Gastroesophageal sphincter (tissue), 4 donors: ENCODE measurements around the gene CDKAL1. TPM values are rescaled to one million over a fixed set of nuclear protein-coding genes. Genes with fewer than 3 reads are reported as not detected.

Experiments used
- ATAC-seq: fragments of 150-250 bp; one replicate; pipeline ENCODE4 v1.9.1; 2016; ENCODE audit warnings: mild to moderate bottlenecking, moderate library complexity
- H3K27ac ChIP-seq, 4 donors: fragments of 200-600 bp; sonication (generic) in 3 of 4; 1 replicate in 3 of 4; 2 replicates in 1 of 4; pipeline ENCODE4 v1.5.1; 2016 to 2019
- H3K27me3 ChIP-seq: fragments of 200-600 bp; sonication (generic); one replicate; pipeline ENCODE4 v1.5.1; 2019
- H3K36me3 ChIP-seq, 2 donors: fragments of 200-600 bp; sonication (generic); one replicate each; pipeline ENCODE4 v1.5.1; 2019; ENCODE audit warnings: control low read depth in 1 of 2
- H3K4me1 ChIP-seq, 3 donors: fragments of 200-600 bp; sonication (generic); 1 replicate in 2 of 3; 2 replicates in 1 of 3; pipeline ENCODE4 v1.5.1; 2016 to 2019; ENCODE audit warnings: control low read depth in 2 of 3
- H3K4me3 ChIP-seq, 2 donors: fragments of 200-600 bp; sonication (generic); one replicate each; pipeline ENCODE4 v1.5.1; 2019; ENCODE audit warnings: mild to moderate bottlenecking in 1 of 2, moderate library complexity in 1 of 2
- H3K9me3 ChIP-seq, 3 donors: fragments of 200-600 bp; sonication (generic); one replicate each; pipeline ENCODE4 v1.5.1; 2017 to 2019; ENCODE audit warnings: control low read depth in 2 of 3
- EP300 ChIP-seq: sonication (generic); formaldehyde crosslinking; IDR thresholded peaks from one replicate; pipeline ENCODE4 v1.6.1; 2017; ENCODE audit warnings: antibody characterized with exemption, mild to moderate bottlenecking
- POLR2A ChIP-seq, 2 donors: fragments of 450-650 bp; IDR thresholded peaks; one replicate each; pipeline ENCODE4 v1.6.1; 2017; ENCODE audit warnings: antibody characterized with exemption in 2 of 2, mild to moderate bottlenecking in 2 of 2, moderate library complexity in 1 of 2
- POLR2AphosphoS5 ChIP-seq: sonication (generic); formaldehyde crosslinking; IDR thresholded peaks from one replicate; pipeline ENCODE4 v1.6.1; 2017; ENCODE audit warnings: antibody characterized with exemption
- WGBS, 2 donors: methylation state at CpG; one replicate each; pipeline ENCODE4 v1.1.5; 2018; ENCODE audit warnings: low coverage in 1 of 2; 5-methylcytosine and 5-hydroxymethylcytosine counted together
- total RNA-seq, 4 donors: library from RNA; depleted of rRNA; stranded (reverse); fragments of >200 nt; gene quantifications; one replicate each; pipeline ENCODE4 v1.1.0, GENCODE V29; 2016
- TF ChIP-seq, protein P1 (sequence below), 4 experiments: fragments of 200-600 bp in 2 of 4; fragments of 450-650 bp in 2 of 4; sonication (generic) in 1 of 4; IDR thresholded peaks; one replicate each; pipeline ENCODE4 v1.5.1; 2017 to 2019; ENCODE audit warnings: antibody characterized with exemption in 4 of 4, mild to moderate bottlenecking in 2 of 4, moderate library complexity in 2 of 4

Gene CDKAL1
- total RNA-seq, 4 donors from 2014 or later = 10.9 to 17.9 (median 15.0) TPM

DNA sequence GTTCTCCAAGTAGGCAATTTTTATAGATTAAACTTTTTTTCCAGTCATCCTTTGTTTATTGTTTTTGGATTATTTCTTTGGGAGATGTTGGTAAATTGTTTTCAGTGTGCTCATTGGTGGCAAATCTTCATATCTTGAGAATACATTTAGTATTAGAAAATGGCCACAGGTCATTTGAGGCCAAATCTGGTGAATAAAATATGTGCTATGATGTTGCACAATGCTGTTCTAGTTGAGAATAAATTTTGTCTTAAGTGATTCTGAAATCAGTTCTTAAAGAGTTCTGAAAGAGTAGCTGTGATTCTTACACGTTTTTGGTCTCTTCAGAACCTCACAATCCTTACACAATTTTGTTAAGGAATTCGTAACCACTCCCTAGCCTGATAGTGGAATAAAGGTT, 20.1 kb downstream of the CDKAL1 start:
- TF ChIP-seq, protein P1, sequence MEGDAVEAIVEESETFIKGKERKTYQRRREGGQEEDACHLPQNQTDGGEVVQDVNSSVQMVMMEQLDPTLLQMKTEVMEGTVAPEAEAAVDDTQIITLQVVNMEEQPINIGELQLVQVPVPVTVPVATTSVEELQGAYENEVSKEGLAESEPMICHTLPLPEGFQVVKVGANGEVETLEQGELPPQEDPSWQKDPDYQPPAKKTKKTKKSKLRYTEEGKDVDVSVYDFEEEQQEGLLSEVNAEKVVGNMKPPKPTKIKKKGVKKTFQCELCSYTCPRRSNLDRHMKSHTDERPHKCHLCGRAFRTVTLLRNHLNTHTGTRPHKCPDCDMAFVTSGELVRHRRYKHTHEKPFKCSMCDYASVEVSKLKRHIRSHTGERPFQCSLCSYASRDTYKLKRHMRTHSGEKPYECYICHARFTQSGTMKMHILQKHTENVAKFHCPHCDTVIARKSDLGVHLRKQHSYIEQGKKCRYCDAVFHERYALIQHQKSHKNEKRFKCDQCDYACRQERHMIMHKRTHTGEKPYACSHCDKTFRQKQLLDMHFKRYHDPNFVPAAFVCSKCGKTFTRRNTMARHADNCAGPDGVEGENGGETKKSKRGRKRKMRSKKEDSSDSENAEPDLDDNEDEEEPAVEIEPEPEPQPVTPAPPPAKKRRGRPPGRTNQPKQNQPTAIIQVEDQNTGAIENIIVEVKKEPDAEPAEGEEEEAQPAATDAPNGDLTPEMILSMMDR (IDR thresholded peaks at IDR 0.05) = no peak
- TF ChIP-seq EP300 (no peak), POLR2AphosphoS5 (no peak), POLR2A (IDR thresholded peaks at IDR 0.05) (no peak)
- H3K27me3 ChIP-seq = no peaks in the 10 kb centered on the region
- 80 to 86% methylated on average over 2 of the region's 2 CpGs for WGBS, 2 donors
- no peak overlapping the region for H3K4me3 ChIP-seq
- no peak overlapping the region for H3K27ac ChIP-seq
- ATAC-seq = no peak
- H3K36me3 ChIP-seq = peaks cover 0 to 43% of the 10 kb centered on the region in 2 donors
- H3K4me1 ChIP-seq = peaks cover 0 to 4% (median 0%) of the 10 kb centered on the region in 3 donors
- no peaks in the 10 kb centered on the region for H3K9me3 ChIP-seq

DNA sequence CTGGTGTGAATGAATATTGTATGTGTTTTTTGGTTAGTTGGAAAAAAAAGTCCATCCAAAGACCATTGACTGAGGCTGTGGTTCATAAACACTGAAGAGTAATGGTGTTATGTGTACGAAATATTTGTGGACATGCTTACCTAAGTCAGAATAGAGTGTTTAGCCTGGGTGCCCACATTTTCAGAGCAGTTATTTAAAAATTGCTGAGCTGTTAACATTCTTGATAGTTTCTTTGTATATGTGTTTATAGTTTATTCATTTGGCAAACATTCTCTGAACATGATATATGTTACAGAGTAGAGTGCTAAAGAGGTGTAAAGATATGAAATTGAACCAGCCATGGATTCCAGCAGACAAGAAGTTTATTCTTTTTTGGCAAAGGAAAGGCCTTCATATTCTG, 20.6 kb downstream of the CDKAL1 start:
- Histone ChIP-seq H3K4me1 (peaks cover 0 to 9% (median 0%) of the 10 kb centered on the region in 3 donors), H3K9me3 (no peaks in the 10 kb centered on the region), H3K36me3 (peaks cover 0 to 39% of the 10 kb centered on the region in 2 donors), H3K4me3 (no peak overlapping the region), H3K27me3 (no peaks in the 10 kb centered on the region), H3K27ac (no peak overlapping the region)
- 93 to 100% methylated on average over 1 of the region's 1 CpG for WGBS, 2 donors
- TF ChIP-seq POLR2A (IDR thresholded peaks at IDR 0.05) = no peak
- TF ChIP-seq, protein P1 (IDR thresholded peaks at IDR 0.05) = no peak
- no peak for TF ChIP-seq POLR2AphosphoS5
- TF ChIP-seq EP300 = no peak
- ATAC-seq = no peak

DNA sequence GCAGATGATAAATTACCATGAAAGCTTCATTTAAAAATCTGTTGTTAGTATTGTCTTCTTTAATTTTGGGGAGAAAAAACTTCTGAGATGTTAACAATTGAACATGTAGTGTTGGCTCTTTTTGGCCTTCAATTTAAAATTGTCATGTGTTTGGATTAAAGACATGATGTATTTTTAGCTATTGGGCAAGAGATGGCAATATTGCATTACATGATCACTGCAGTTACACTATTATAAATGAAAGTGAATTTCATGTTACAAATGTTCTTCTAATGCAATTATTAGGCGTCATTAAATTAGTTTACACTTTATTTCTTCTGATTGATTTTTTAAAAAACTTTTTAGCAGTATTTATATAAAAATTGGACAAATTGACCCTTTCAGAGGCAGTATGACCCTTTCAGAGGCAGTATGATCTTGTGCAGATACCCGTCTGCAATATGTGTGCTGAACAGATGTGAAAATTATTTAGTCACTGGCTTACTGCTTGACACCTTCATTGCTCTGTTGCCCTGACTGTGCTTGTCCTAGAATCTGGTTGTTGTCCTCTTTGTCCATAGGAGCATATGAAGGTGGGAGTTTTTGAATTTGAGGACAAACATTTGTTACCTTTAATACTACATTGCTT, 25.8 kb downstream of the CDKAL1 start:
- no peak for ATAC-seq

DNA sequence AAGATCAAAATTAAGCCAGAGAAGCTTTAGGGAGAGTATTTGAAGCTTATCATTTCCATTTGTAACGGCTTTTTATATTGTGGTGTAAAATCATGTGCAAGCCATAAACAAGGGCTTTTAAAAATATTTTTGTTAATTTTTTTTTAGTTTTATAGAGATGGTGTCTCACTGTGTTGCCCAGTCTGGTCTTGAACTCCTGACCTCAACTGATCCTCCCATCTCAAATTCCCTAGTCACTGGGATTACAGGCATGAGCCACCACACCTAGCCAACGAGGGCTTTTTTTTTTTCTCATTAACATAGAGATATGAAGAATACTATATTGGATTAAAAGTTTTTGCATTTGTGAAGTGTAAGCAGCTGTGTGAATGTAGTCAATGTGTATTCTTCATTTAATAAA, 29.1 kb downstream of the CDKAL1 start:
- no peak for TF ChIP-seq EP300
- TF ChIP-seq, protein P1 (IDR thresholded peaks at IDR 0.05) = no peak
- no peak for TF ChIP-seq POLR2AphosphoS5
- no peak for TF ChIP-seq POLR2A (IDR thresholded peaks at IDR 0.05)

More for the DNA sequence above, 25.8 kb downstream of the CDKAL1 start:
- peaks cover 0 to 21% (median 4%) of the 10 kb centered on the region in 3 donors for H3K4me1 ChIP-seq
- H3K9me3 ChIP-seq = no peaks in the 10 kb centered on the region
- TF ChIP-seq EP300 = no peak
- TF ChIP-seq POLR2A (IDR thresholded peaks at IDR 0.05) = no peak
- TF ChIP-seq, protein P1 (IDR thresholded peaks at IDR 0.05) = no peak
- H3K27me3 ChIP-seq = no peaks in the 10 kb centered on the region
- WGBS, 2 donors = 30 to 36% methylated on average over 2 of the region's 2 CpGs
- peaks cover 0 to 4% of the 10 kb centered on the region in 2 donors for H3K36me3 ChIP-seq
- H3K4me3 ChIP-seq = no peak overlapping the region
- H3K27ac ChIP-seq = no peak overlapping the region

DNA sequence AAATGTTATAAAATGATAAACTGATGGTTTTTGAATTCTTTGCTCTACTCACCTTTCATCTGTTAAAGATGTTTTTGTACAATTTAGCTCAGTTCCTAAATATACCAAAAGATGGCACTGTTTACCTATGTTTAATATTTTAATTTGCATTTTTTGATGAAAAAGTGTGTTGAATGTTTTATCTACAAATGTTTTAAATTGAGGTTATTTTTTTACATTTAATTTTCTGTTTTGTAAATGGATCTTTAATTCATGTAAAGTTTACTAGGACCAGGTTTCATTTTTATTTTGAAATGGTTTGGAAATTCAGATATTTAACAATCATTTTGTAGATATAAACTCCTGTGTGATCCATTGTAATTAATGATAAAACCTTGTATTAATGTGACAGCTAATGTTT, 30.0 kb downstream of the CDKAL1 start:
- ATAC-seq = no peak
- Histone ChIP-seq H3K36me3 (no peaks in the 10 kb centered on the region), H3K9me3 (no peaks in the 10 kb centered on the region), H3K27ac (no peak overlapping the region), H3K27me3 (no peaks in the 10 kb centered on the region), H3K4me3 (no peak overlapping the region), H3K4me1 (peaks cover 0 to 18% (median 4%) of the 10 kb centered on the region in 3 donors)
- no peak for TF ChIP-seq EP300
- TF ChIP-seq, protein P1 (IDR thresholded peaks at IDR 0.05) = peak; percentile 42 to 58 (median 54)
- TF ChIP-seq POLR2AphosphoS5 = no peak

More for the DNA sequence above, 29.1 kb downstream of the CDKAL1 start:
- no peak overlapping the region for H3K4me3 ChIP-seq
- ATAC-seq = no peak
- no peaks in the 10 kb centered on the region for H3K9me3 ChIP-seq
- WGBS, 2 donors = 95 to 96% methylated on average over 2 of the region's 2 CpGs
- peaks cover 0 to 21% (median 4%) of the 10 kb centered on the region in 3 donors for H3K4me1 ChIP-seq
- H3K36me3 ChIP-seq = no peaks in the 10 kb centered on the region
- H3K27ac ChIP-seq = no peak overlapping the region
- no peaks in the 10 kb centered on the region for H3K27me3 ChIP-seq
